ENCODE data around the gene ATP1A4. TPM values are rescaled to one million over a fixed set of nuclear protein-coding genes. Genes with fewer than 3 reads are reported as not detected.

ATP1A4 gene
- polyA plus RNA-seq, 1 experiment: not detected

- H3K4me3 ChIP-seq (ENCODE audit: low read depth, low read length): no peak overlapping the region
- POLR2A ChIA-PET: no interaction called here
- H3K27me3 ChIP-seq (ENCODE audit: control insufficient read depth, insufficient read depth, low read length): peaks cover 3% of the 10 kb centered on the region; the same call in 1 of the 2 replicates
- no peak for TF ChIP-seq CTCF (IDR thresholded peaks at IDR 0.05; ENCODE audit: insufficient read depth, low read depth, low read length)
- CTCF ChIA-PET: no interaction called here
- DNase-seq (ENCODE audit: low read depth): no peak
- H3K36me3 ChIP-seq (ENCODE audit: control insufficient read depth, insufficient read depth, low read length): no peaks in the 10 kb centered on the region
Measured at GRCh38 chr1:160143695-160144094, 7.7 kb upstream of the ATP1A4 start.

- Histone ChIP-seq H3K36me3 (ENCODE audit: control insufficient read depth, insufficient read depth, low read length) (no peaks in the 10 kb centered on the region), H3K4me3 (ENCODE audit: low read depth, low read length) (no peak overlapping the region), H3K27me3 (ENCODE audit: control insufficient read depth, insufficient read depth, low read length) (0 out of 2 replicates have a peak, but pooled peaks cover 2% of the 10 kb centered on the region)
- CTCF ChIA-PET: no interaction called here
- no peak for TF ChIP-seq CTCF (IDR thresholded peaks at IDR 0.05; ENCODE audit: insufficient read depth, low read depth, low read length)
- no peak for DNase-seq (ENCODE audit: low read depth)
- POLR2A ChIA-PET: no interaction called here
Measured at GRCh38 chr1:160144921-160145320, 6.5 kb upstream of the ATP1A4 start.

- TF ChIP-seq CTCF (IDR thresholded peaks at IDR 0.05; ENCODE audit: insufficient read depth, low read depth, low read length): no peak
- Histone ChIP-seq H3K36me3 (ENCODE audit: control insufficient read depth, insufficient read depth, low read length) (no peaks in the 10 kb centered on the region), H3K4me3 (ENCODE audit: low read depth, low read length) (no peak overlapping the region), H3K27me3 (ENCODE audit: control insufficient read depth, insufficient read depth, low read length) (0 out of 2 replicates have a peak, but pooled peaks cover 2% of the 10 kb centered on the region)
- CTCF ChIA-PET: interaction anchor here (0.9 kb wide), 1 partner anchor 43 kb away, joined by 3 read pairs; no protein-coding TSS in a partner anchor
- POLR2A ChIA-PET: interaction anchor here (0.6 kb wide), 1 partner anchor 24 kb away, joined by 4 read pairs; no protein-coding TSS in a partner anchor
- no peak for DNase-seq (ENCODE audit: low read depth)
Measured at GRCh38 chr1:160146107-160146506, 5.3 kb upstream of the ATP1A4 start.

- CTCF ChIA-PET: interaction anchor here (0.9 to 2.7 kb wide), 4 partner anchors 14 to 46 kb away, joined by 3 to 12 read pairs (median 6); no protein-coding TSS in a partner anchor
Measured at GRCh38 chr1:160148121-160148520, 3.3 kb upstream of the ATP1A4 start.

GRCh38 chr1:160149233-160149632 lies 2.2 kb upstream of the ATP1A4 start:
- CTCF ChIA-PET: interaction anchor here (1.0 to 2.7 kb wide), 6 partner anchors 9 to 54 kb away, joined by 3 to 12 read pairs (median 4); no protein-coding TSS in a partner anchor
- H3K27me3 ChIP-seq (ENCODE audit: control insufficient read depth, insufficient read depth, low read length): no peaks in the 10 kb centered on the region
- TF ChIP-seq CTCF (IDR thresholded peaks at IDR 0.05; ENCODE audit: insufficient read depth, low read depth, low read length): no peak
- DNase-seq (ENCODE audit: low read depth): no peak
- POLR2A ChIA-PET: interaction anchor here (0.5 kb wide), 1 partner anchor 208 kb away, joined by 3 read pairs; no protein-coding TSS in a partner anchor
- no peak overlapping the region for H3K4me3 ChIP-seq (ENCODE audit: low read depth, low read length)
- H3K36me3 ChIP-seq (ENCODE audit: control insufficient read depth, insufficient read depth, low read length): no peaks in the 10 kb centered on the region

More at GRCh38 chr1:160148121-160148520, 3.3 kb upstream of the ATP1A4 start:
- POLR2A ChIA-PET: no interaction called here
- TF ChIP-seq CTCF (IDR thresholded peaks at IDR 0.05; ENCODE audit: insufficient read depth, low read depth, low read length): no peak
- Histone ChIP-seq H3K36me3 (ENCODE audit: control insufficient read depth, insufficient read depth, low read length) (no peaks in the 10 kb centered on the region), H3K27me3 (ENCODE audit: control insufficient read depth, insufficient read depth, low read length) (no peaks in the 10 kb centered on the region), H3K4me3 (ENCODE audit: low read depth, low read length) (no peak overlapping the region)
- DNase-seq (ENCODE audit: low read depth): no peak

All from BJ (cell line).